GM23338 (cell line): ENCODE data around the gene PTBP3. TPM values are rescaled to one million over a fixed set of nuclear protein-coding genes. Genes with fewer than 3 reads are reported as not detected.

Source experiments
- ATAC-seq: fragments of 200-7000 bp; cut with Tn5 transposase; 3 replicates; pipeline ENCODE4 v1.9.1; 2020
- DNase-seq: peaks from one replicate; pipeline ENCODE4 v3.0.0-alpha.2; 2015; ENCODE audit warnings: low spot score
- H2AFZ ChIP-seq: fragments of 200-600 bp; sonication (generic); 2 replicates; pipeline ENCODE4 v1.8.0; 2016; ENCODE audit warnings: antibody characterized with exemption, mild to moderate bottlenecking, moderate library complexity
- H3F3A ChIP-seq: fragments of 200-600 bp; sonication (generic); replicated peaks from 2 replicates; pipeline ENCODE4 v1.8.0; 2017; ENCODE audit warnings: antibody characterized with exemption, mixed run types, low read depth
- H3K27ac ChIP-seq: fragments of 200-600 bp; sonication (generic); 2 replicates; pipeline ENCODE4 v1.6.1; 2016; ENCODE audit warnings: low read depth
- H3K27me3 ChIP-seq: fragments of 200-600 bp; sonication (generic); 2 replicates; pipeline ENCODE4 v1.8.0; 2016; ENCODE audit warnings: mild to moderate bottlenecking, mixed run types, moderate library complexity; ENCODE audit not compliant: insufficient read depth
- H3K36me3 ChIP-seq: fragments of 200-600 bp; sonication (generic); 2 replicates; pipeline ENCODE4 v1.8.0; 2016; ENCODE audit warnings: mild to moderate bottlenecking; ENCODE audit not compliant: insufficient read depth
- H3K4me1 ChIP-seq: fragments of 200-600 bp; sonication (generic); 2 replicates; pipeline ENCODE4 v1.8.0; 2016; ENCODE audit warnings: mild to moderate bottlenecking, moderate library complexity; ENCODE audit not compliant: insufficient read depth
- H3K4me2 ChIP-seq: fragments of 200-600 bp; sonication (generic); 2 replicates; pipeline ENCODE4 v1.7.1; 2017; ENCODE audit warnings: mixed run types
- H3K4me3 ChIP-seq: fragments of 200-600 bp; sonication (generic); 2 replicates; pipeline ENCODE4 v1.6.1; 2016; ENCODE audit warnings: mixed run types
- H3K79me2 ChIP-seq: fragments of 200-600 bp; sonication (generic); replicated peaks from 2 replicates; pipeline ENCODE4 v1.8.0; 2017; ENCODE audit warnings: mild to moderate bottlenecking; ENCODE audit not compliant: insufficient read depth
- H3K9me2 ChIP-seq: fragments of 200-600 bp; sonication (generic); 2 replicates; pipeline ENCODE4 v1.8.0; 2017; ENCODE audit not compliant: insufficient read depth
- H4K20me1 ChIP-seq: fragments of 200-600 bp; sonication (generic); replicated peaks from 2 replicates; pipeline ENCODE4 v1.8.0; 2017; ENCODE audit warnings: mild to moderate bottlenecking; ENCODE audit not compliant: insufficient read depth
- H3K27ac Mint-ChIP-seq: 2 replicates; pipeline ENCODE4 v1.8.0; 2020; ENCODE audit warnings: inconsistent platforms, mild to moderate bottlenecking, moderate library complexity, mixed read lengths
- H3K27me3 Mint-ChIP-seq: 3 replicates; pipeline ENCODE4 v1.8.0; 2022; ENCODE audit warnings: low read depth, mild to moderate bottlenecking, moderate library complexity, mixed read lengths, inconsistent platforms; ENCODE audit not compliant: insufficient read depth, poor library complexity
- H3K36me3 Mint-ChIP-seq: 3 replicates; pipeline ENCODE4 v1.8.0; 2021; ENCODE audit warnings: low read depth, mild to moderate bottlenecking, inconsistent platforms, moderate library complexity, mixed read lengths
- H3K4me1 Mint-ChIP-seq: 3 replicates; pipeline ENCODE4 v1.8.0; 2020; ENCODE audit warnings: mild to moderate bottlenecking, inconsistent platforms, mixed read lengths
- H3K4me3 Mint-ChIP-seq: 3 replicates; pipeline ENCODE4 v1.8.0; 2021; ENCODE audit warnings: moderate library complexity, mild to moderate bottlenecking, inconsistent platforms, mixed read lengths
- H3K9me3 Mint-ChIP-seq: 3 replicates; pipeline ENCODE4 v1.8.0; 2020; ENCODE audit warnings: moderate library complexity, mild to moderate bottlenecking, inconsistent platforms, mixed read lengths
- CREB1 ChIP-seq: fragments of 250-450 bp; sonication (Bioruptor Pico); IDR thresholded peaks from 2 replicates; pipeline ENCODE4 v1.5.0; 2020; ENCODE audit warnings: low read depth, mild to moderate bottlenecking, moderate library complexity
- CTCF ChIP-seq, 2 experiments: fragments of 200-600 bp in 1 of 2; sonication (generic) in 1 of 2; conservative IDR thresholded peaks; 2 replicates each; pipeline versions ENCODE4 v1.5.1 to v1.6.1; 2016 to 2017; ENCODE audit warnings: antibody characterized with exemption in 2 of 2, low read depth in 2 of 2, mild to moderate bottlenecking in 2 of 2, moderate library complexity in 1 of 2
- EZH2 ChIP-seq: fragments of 200-600 bp; sonication (generic); IDR thresholded peaks from one replicate; pipeline ENCODE4 v1.8.0; 2017; ENCODE audit warnings: antibody characterized with exemption, mild to moderate bottlenecking, low read depth; ENCODE audit not compliant: unreplicated experiment
- EZH2phosphoT487 ChIP-seq: fragments of 200-600 bp; sonication (generic); IDR thresholded peaks from one replicate; pipeline ENCODE4 v1.8.1; 2018; ENCODE audit warnings: antibody characterized with exemption; ENCODE audit not compliant: unreplicated experiment
- JUNB ChIP-seq: IDR thresholded peaks from one replicate; pipeline ENCODE4 v1.6.1; 2016; ENCODE audit warnings: antibody characterized with exemption; ENCODE audit not compliant: unreplicated experiment
- NANOG ChIP-seq: IDR thresholded peaks from 2 replicates; pipeline ENCODE4 v1.6.1; 2016; ENCODE audit warnings: antibody characterized with exemption, borderline replicate concordance
- POLR2AphosphoS5 ChIP-seq: IDR thresholded peaks from 2 replicates; pipeline ENCODE4 v1.6.1; 2016; ENCODE audit warnings: antibody characterized with exemption, low read depth
- REST ChIP-seq: IDR thresholded peaks from one replicate; pipeline ENCODE4 v1.6.1; 2018; ENCODE audit warnings: antibody characterized with exemption; ENCODE audit not compliant: unreplicated experiment
- STAT1 ChIP-seq: IDR thresholded peaks from one replicate; pipeline ENCODE4 v1.6.1; 2016; ENCODE audit warnings: antibody characterized with exemption; ENCODE audit not compliant: unreplicated experiment
- ZNF331 ChIP-seq: fragments of 250-450 bp; sonication (Bioruptor Pico); IDR thresholded peaks from 2 replicates; pipeline ENCODE4 v1.5.0; 2020; ENCODE audit warnings: low read depth, mild to moderate bottlenecking, moderate library complexity
- polyA plus RNA-seq: library from polyadenylated mRNA; unstranded; fragments of >200 nt; fragmentation: Nextera tagmentation; extraction: Ambion mirVana; gene quantifications from 2 replicates; pipeline ENCODE4 v1.2.1, GENCODE V29; 2016
- total RNA-seq: library from RNA; depleted of rRNA; stranded (reverse); fragments of >200 nt; shearing (Covaris generic); gene quantifications from 2 replicates; pipeline ENCODE4 v1.2.3, GENCODE V29; 2014

PTBP3 gene
- total and polyA plus RNA-seq, 2 experiments from 2014 or later, result 20.0 to 92.9 TPM

- Histone ChIP-seq H3K4me3 (peak overlapping the region; percentile 82), H4K20me1 (peaks cover 4% of the 10 kb centered on the region), H3K4me1 (peaks cover 25% of the 10 kb centered on the region), H3K27ac (peak overlapping the region; percentile 43), H3K9me2 (no peaks in the 10 kb centered on the region), H3K36me3 (no peaks in the 10 kb centered on the region), H3F3A (no peaks in the 10 kb centered on the region; the same call in 1 of the 2 replicates), H3K79me2 (peaks cover 55% of the 10 kb centered on the region), H2AFZ (no peak overlapping the region), H3K27me3 (no peaks in the 10 kb centered on the region), H3K4me2 (peak overlapping the region; percentile 76)
- peaks cover 6% of the 10 kb centered on the region; the same call in 2 of the 3 replicates for H3K36me3 Mint-ChIP-seq
- peak overlapping the region; percentile 98 for H3K4me3 Mint-ChIP-seq
- TF ChIP-seq NANOG, result no peak
- TF ChIP-seq ZNF331 (CRISPR knock-in tag), result no peak
- no peak for TF ChIP-seq CTCF (conservative IDR thresholded peaks at IDR 0.05; ENCODE audit: low read depth in 2 of 2)
- TF ChIP-seq CREB1, result no peak
- no peak for TF ChIP-seq EZH2
- no peak for TF ChIP-seq POLR2AphosphoS5
- peak overlapping the region; percentile 92 for H3K27ac Mint-ChIP-seq
- H3K9me3 Mint-ChIP-seq, result no peaks in the 10 kb centered on the region
- ATAC-seq, result no peak
- no peak for DNase-seq
- H3K4me1 Mint-ChIP-seq, result peaks cover 22% of the 10 kb centered on the region
- peaks cover 2% of the 10 kb centered on the region for H3K27me3 Mint-ChIP-seq
These were observed 1.2 kb downstream of the PTBP3 start for GRCh38 chr9:112332214-112332613.

DNA sequence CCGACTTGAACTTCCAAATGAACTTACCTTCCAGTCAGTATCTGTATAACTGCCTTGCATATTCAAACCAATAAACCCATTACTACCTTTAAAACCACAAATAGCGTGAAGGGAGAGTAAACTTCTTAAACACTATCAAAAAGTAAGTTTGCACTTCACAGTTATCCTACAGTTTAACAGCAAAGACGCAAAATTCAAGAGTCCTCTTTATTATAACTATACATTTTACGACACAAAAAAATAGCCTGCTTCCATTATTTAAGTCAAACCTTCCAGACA lies 1.8 kb downstream of the PTBP3 start:
- Mint-ChIP-seq H3K27ac (no peak overlapping the region), H3K9me3 (no peaks in the 10 kb centered on the region), H3K4me1 (peaks cover 22% of the 10 kb centered on the region), H3K36me3 (peaks cover 6% of the 10 kb centered on the region; the same call in 2 of the 3 replicates), H3K4me3 (peak overlapping the region; percentile 98), H3K27me3 (peaks cover 2% of the 10 kb centered on the region)
- H3K79me2 ChIP-seq, result peaks cover 61% of the 10 kb centered on the region
- no peaks in the 10 kb centered on the region; the same call in 1 of the 2 replicates for H3F3A ChIP-seq
- no peak overlapping the region for H3K27ac ChIP-seq
- H2AFZ ChIP-seq, result no peak overlapping the region
- ATAC-seq (no peak), DNase-seq (no peak)
- H3K4me1 ChIP-seq, result peaks cover 28% of the 10 kb centered on the region
- peak overlapping the region; percentile 82 for H3K4me3 ChIP-seq
- H4K20me1 ChIP-seq, result peaks cover 8% of the 10 kb centered on the region
- peak overlapping the region; percentile 76 for H3K4me2 ChIP-seq
- no peaks in the 10 kb centered on the region for H3K9me2 ChIP-seq
- H3K27me3 ChIP-seq, result no peaks in the 10 kb centered on the region
- H3K36me3 ChIP-seq, result no peaks in the 10 kb centered on the region
- TF ChIP-seq EZH2 (no peak), REST (no peak), STAT1 (no peak), EZH2phosphoT487 (no peak), CTCF (conservative IDR thresholded peaks at IDR 0.05; ENCODE audit: low read depth in 2 of 2) (no peak), ZNF331 (CRISPR knock-in tag) (no peak), JUNB (no peak), POLR2AphosphoS5 (no peak)
